ENCODE measurements around the gene EN1.

The EN1 gene

DNA sequence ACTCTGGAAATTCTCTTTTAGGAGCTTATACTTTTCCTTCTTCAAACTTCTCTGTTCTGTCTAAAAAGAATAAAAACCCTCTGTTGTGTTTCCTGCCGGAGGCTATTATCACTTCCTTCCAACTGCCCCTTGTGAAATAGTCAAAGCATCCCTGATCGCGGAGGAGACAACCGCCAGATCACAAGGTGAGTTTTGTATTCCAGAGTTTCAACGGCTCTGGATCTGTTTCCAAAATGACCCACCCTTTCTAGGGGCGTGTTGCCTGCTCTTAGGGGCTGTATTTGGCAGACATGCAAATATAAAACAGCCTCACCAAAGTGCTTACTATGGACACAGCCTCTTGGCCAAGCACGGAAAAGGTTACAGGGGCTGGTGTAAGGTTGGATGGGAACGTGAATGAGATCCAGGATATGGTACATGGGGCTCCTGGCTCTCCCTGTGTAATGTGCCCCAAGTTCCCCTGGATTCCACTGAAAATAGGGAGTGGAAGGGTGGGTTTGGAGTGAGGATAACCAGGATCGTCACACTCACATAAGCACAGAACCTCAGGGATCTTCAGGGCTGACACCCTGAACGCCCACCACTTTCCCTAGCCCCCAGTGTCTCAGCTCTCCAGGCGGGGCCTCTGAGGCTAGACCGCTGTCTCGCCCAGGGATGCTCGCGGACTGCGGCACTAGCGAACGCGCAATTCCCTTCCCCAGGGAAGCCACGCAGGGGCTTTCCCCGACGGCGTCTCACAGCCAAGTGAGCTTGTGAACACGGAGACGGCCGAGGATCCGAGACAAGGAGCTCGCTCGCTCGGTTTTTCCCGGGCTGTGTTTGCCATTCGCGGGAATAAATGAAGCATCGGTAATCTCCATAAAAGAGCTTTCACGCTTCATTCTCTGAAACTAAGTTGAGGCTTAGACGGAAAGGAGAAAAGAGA is 14.4 kb downstream of the EN1 start:
- TF ChIP-seq GATA1 (IDR thresholded peaks at IDR 0.05; ENCODE audit: low read depth, low read length) (no peak), POLR2A (IDR thresholded peaks at IDR 0.05; ENCODE audit: low read length) (no peak)
- DNase-seq: no peak

- TF ChIP-seq GATA1 (IDR thresholded peaks at IDR 0.05; ENCODE audit: low read depth, low read length) (no peak), POLR2A (IDR thresholded peaks at IDR 0.05; ENCODE audit: low read length) (no peak)
- no peak for DNase-seq
These were observed 15.2 kb downstream of the EN1 start for GRCh38 chr2:118832071-118832790.

DNA sequence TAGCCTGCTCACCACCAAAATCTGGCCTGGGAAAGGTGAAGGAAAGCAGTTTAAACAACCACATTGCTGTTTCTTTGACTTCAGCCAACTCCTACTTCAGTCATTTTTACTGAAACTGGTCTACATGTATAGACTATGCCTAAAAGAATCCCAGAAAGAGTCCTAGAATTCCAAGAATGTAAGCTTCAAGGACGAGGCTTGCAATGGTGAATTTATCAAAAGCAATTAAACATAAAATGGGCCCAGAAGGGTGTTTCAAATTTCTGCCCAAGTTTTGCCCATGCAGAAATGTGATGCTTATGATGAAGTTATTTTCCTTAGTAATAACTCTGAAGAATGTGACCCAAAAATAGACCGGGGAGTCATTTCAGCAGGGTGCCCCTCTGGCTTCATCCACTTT is 16.6 kb downstream of the EN1 start:
- no peak for DNase-seq
- TF ChIP-seq POLR2A (IDR thresholded peaks at IDR 0.05; ENCODE audit: low read length) (no peak), GATA1 (IDR thresholded peaks at IDR 0.05; ENCODE audit: low read depth, low read length) (no peak)

- TF ChIP-seq GATA1 (IDR thresholded peaks at IDR 0.05; ENCODE audit: low read depth, low read length) (no peak), POLR2A (IDR thresholded peaks at IDR 0.05; ENCODE audit: low read length) (no peak)
- DNase-seq: no peak
These were observed 17.3 kb downstream of the EN1 start for GRCh38 chr2:118830118-118830517.

DNA sequence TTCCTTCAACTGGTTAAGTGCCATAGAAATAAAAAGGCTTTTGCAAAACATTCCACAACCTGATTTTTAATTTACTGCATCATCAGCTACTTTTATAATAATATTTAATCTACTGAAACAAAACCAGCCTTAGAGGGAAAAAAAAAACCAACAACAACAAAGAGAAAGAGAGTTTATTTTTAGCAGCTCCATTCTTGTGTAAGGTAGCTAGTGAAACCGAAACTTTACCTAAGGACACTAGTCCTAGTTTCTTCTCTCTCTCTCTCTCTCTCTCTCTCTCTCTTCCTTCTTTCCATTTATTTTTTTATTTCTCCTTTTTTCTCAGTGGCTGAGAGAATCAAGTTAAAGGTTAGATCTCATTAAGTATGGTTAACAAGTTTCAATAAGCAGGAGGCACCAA is 21.4 kb downstream of the EN1 start:
- no peak for TF ChIP-seq GATA1 (IDR thresholded peaks at IDR 0.05; ENCODE audit: low read depth, low read length)
- DNase-seq: no peak

GRCh38 chr2:118823633-118824032 is 23.8 kb downstream of the EN1 start:
- no peak for DNase-seq
- TF ChIP-seq GATA1 (IDR thresholded peaks at IDR 0.05; ENCODE audit: low read depth, low read length) (no peak), POLR2A (IDR thresholded peaks at IDR 0.05; ENCODE audit: low read length) (no peak)

DNA sequence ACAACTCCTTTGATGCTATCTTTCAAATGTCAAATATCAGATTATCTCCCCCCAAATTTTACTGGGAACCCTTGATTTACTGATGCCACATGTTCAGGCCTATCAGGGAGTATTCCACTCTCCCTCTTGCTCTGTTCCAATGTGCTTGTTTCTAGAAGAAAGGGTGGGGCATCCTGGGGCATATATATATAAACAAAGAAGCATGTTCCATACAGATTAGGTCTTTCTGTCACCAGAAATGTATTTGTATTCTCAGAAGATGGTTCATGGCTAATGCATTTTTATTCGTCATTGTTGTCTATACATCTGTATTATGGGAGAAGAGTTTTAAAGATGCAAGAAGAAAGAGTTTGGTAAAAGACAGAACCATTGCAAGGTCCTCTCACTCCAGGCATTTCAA is 24.9 kb downstream of the EN1 start:
- DNase-seq: no peak
- TF ChIP-seq GATA1 (IDR thresholded peaks at IDR 0.05; ENCODE audit: low read depth, low read length) (no peak), POLR2A (IDR thresholded peaks at IDR 0.05; ENCODE audit: low read length) (no peak)

GRCh38 chr2:118822015-118822414 is 25.4 kb downstream of the EN1 start:
- TF ChIP-seq GATA1 (IDR thresholded peaks at IDR 0.05; ENCODE audit: low read depth, low read length): no peak
- no peak for TF ChIP-seq POLR2A (IDR thresholded peaks at IDR 0.05; ENCODE audit: low read length)

DNA sequence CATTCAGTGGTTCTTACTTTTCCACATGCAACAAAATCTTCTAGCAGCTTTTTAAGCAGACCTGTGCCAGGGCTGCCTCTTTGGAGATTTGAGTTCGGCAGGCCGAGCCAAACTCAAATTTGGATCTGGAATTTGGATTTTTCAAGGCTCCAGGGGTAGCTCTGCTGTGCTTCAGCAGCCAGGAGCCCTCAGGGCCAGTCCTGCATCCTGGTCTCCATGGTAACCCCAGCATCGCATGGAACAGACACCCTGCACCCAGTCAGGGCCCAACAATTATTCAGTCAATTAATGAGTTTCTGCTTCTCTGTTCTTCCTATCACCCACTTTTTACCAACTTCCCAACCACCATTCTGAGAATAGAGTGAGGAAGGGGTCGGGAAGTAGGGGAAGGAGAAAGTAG is 30.0 kb downstream of the EN1 start:
- DNase-seq: no peak
- TF ChIP-seq POLR2A (IDR thresholded peaks at IDR 0.05; ENCODE audit: low read length) (no peak), GATA1 (IDR thresholded peaks at IDR 0.05; ENCODE audit: low read depth, low read length) (no peak)

More at GRCh38 chr2:118822015-118822414, 25.4 kb downstream of the EN1 start:
- no peak for DNase-seq

- DNase-seq: no peak
- TF ChIP-seq GATA1 (IDR thresholded peaks at IDR 0.05; ENCODE audit: low read depth, low read length): no peak
- no peak for TF ChIP-seq POLR2A (IDR thresholded peaks at IDR 0.05; ENCODE audit: low read length)
These were observed 30.8 kb downstream of the EN1 start for GRCh38 chr2:118816669-118817068.

DNA sequence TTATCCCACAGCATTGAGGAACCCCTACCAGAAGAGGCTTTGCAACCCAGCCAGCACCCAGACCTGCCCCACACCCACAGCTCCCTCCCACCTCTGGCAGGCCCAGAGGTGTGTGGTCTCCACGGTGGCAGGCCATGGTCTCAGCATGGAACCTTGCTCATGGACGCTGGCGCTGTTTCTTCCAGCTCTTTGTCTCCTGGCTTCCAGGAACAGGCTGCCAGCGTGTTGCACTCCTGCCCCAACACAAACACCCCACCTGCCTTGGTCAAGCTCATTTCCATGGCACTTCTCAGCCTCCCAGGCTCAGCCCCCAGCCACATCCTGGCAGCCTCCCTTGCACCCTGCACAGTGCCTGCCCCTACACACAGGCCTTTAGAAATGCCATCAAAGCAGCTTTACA is 31.7 kb downstream of the EN1 start:
- no peak for DNase-seq
- TF ChIP-seq GATA1 (IDR thresholded peaks at IDR 0.05; ENCODE audit: low read depth, low read length) (no peak), POLR2A (IDR thresholded peaks at IDR 0.05; ENCODE audit: low read length) (no peak)

- DNase-seq: no peak
- TF ChIP-seq POLR2A (IDR thresholded peaks at IDR 0.05; ENCODE audit: low read length): no peak
These were observed 32.1 kb downstream of the EN1 start for GRCh38 chr2:118815314-118815713.

DNA sequence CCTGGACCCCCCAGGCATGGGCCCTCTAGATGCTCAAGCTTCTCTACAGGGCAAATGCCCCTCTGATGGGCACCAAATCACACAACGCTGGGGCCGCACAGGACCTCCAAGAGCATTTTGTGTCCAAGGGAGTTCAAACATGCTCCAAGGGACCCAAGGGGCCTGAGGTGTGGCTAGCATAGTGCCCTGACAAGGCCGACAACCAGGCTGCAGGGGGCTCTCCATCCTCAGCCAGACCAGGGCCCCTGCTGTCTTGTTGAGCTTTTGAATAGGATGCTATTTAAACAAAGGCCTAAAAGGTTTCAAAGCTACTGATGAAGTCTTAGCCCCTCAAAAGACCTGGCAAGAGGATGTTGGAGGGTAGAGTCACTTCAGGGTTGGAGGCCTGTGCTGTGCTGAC is 33.1 kb downstream of the EN1 start:
- TF ChIP-seq POLR2A (IDR thresholded peaks at IDR 0.05; ENCODE audit: low read length) (no peak), GATA1 (IDR thresholded peaks at IDR 0.05; ENCODE audit: low read depth, low read length) (no peak)
- DNase-seq: no peak

- TF ChIP-seq POLR2A (IDR thresholded peaks at IDR 0.05; ENCODE audit: low read length) (no peak), GATA1 (IDR thresholded peaks at IDR 0.05; ENCODE audit: low read depth, low read length) (no peak)
- DNase-seq: no peak
These were observed 33.7 kb downstream of the EN1 start for GRCh38 chr2:118813601-118814339.

All from erythroblast (primary cell).